HT-29 (cell line): Measurements from ENCODE around the gene HOXA5. TPM values are rescaled to one million over a fixed set of nuclear protein-coding genes. Genes with fewer than 3 reads are reported as not detected.

ENCODE experiments used
- DNase-seq: peaks from one replicate; pipeline ENCODE4 v3.0.0-alpha.2; 2015; ENCODE audit warnings: low spot score
- total RNA-seq: library from RNA; depleted of rRNA; stranded (reverse); fragments of >200 nt; shearing (Covaris generic); gene quantifications from 2 replicates; pipeline ENCODE4 v1.2.3, GENCODE V29; 2014

The HOXA5 gene
- total RNA-seq, 1 experiment from 2014 or later = 22.1 TPM

DNA sequence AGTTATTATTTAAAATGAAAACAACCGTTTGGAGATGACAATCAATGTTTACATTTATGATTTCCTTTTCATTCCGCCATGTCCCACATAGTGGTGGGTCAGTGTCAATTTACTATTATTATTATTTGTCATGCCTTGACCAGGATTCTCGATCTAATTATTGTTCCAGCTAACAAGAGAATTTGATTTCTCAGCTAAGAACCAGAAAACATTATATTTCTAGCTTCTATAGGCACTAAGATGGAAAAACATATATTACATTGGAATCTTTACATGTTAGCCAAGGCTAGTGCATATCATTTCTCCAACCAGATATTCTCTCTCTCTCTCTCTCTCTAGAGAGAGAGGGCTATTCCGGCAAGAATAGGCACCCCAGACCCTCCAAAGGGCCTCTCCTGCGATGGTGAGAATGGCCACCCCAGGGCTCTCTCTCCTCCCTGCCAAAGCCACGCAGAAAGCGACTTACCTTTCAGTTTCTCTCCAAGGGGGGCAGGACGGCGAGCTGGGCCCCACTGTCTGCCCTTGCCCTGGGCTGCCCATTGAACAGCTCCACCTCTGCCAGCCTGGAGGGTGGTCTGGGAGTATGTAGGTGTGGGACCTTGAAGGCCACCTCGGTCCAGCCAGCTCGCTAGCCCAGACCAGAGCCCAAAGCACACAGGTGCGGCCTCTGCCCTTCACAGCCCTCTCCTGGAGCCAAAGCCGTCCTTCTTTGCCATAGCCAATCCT, 6.5 kb upstream of the HOXA5 start:
- peak; percentile 69 for DNase-seq

- DNase-seq = no peak
Observed at GRCh38 chr7:27148756-27149641, 5.5 kb upstream of the HOXA5 start.

- peak; percentile 97 for DNase-seq
Observed at GRCh38 chr7:27148031-27148755, 4.7 kb upstream of the HOXA5 start.

DNA sequence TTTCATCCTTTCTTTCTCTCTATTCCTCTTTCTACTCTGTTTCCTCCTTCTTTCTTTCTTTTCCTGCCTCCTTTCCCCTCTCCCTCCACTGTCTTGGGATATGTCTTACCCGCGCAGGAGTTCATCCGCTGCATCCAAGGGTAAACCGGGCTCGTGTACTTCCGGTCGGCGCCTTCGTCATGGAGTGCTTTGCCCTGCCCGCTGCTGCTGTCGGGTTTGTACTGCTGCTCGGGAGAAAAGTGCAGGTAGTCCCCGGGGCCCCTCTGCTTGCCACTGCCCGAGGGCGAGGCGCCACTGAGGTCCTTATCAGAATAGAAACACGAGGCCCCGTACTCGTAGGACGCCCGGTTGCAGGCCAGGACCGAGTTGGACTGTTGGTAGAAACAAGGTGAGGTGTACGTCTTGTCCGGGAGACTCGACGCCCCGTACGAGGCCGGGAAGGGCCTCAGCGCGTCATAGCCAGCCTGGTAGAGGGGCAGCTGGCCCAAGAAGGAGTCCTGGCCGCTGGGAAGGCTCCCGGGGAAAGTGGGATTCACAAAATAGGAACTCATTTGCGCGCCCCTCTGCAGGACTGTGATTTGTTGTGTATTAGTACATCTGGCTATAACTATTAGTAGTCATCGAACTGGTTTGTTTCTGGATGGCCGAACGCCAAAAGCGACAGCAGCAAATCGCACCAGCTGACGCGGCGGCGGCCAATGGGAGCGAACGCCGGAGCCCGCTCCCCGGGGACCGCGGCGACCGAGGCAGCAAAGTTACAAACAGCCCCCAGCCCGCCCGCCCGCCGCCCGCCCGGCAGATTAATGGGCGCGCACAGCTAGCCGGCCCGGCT, 3.9 kb upstream of the HOXA5 start, which contains the start of gene HOXA6:
Gene HOXA6, minus strand, starts transcription at position 576 of the 832 bp plus-strand sequence. Its CDS starts 25 bp downstream, at position 551.
- peak; percentile 94 for DNase-seq

- DNase-seq = peak; percentile 68
Observed at GRCh38 chr7:27146491-27147198, 3.2 kb upstream of the HOXA5 start.

DNA sequence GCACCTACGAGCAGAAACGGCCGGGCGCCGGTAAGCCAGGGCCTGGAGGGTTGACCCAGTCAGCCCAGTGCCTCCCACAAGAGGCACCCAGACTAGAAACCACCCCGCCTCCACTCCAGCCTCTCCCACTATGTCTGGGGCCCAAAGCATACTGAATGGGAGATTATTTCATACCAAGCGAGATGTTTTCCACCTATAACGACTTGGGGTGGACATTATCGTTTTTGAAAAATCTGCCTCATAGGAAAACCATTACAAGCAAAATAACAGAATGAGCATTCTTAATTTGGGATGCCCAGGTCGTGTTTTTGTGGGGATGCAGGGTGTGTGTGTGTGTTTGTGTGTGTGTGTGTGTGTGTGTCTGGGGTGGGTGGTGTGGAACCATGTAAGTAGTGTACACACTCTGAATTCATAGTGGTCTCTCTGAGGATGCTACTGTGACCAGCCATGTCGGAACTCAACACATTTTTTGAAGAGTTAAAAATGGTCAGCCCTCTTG, 2.5 kb upstream of the HOXA5 start:
- no peak for DNase-seq

DNA sequence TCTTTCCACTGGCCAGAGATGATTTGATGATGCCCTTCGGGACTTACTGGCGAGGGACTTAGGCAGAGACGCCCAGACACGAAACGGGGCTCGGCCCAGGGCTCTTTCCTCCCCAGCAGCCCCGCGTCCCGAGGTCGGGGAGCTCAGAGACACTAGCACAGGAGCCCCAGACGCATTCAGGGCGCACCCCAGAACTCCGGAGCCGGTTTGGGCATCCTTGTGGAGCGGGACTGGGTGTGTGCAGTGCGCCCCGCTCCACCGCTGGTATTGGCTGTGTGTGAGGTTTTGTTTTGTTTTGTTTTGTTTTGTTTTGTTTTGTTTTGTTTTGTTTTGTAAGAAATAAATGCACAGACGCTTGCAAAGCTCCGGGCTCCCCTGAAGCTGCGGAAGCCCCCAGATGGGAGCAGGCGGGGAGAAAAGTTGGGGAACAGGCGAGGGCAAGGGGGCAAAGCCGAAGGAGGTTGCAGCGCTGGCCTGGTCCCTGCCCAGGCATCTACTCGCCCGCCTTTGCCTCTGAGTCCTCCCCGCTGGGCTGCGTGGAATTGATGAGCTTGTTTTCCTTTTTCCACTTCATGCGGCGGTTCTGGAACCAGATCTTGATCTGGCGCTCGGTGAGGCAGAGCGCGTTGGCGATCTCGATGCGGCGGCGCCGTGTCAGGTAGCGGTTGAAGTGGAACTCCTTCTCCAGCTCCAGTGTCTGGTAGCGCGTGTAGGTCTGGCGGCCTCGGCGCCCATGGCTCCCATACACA, 1.9 kb upstream of the HOXA5 start:
- DNase-seq = no peak

- no peak for DNase-seq
Observed at GRCh38 chr7:27144781-27145164, 1.3 kb upstream of the HOXA5 start.

GRCh38 chr7:27143950-27144780, 684 bp upstream of the HOXA5 start:
- DNase-seq = no peak

- no peak for DNase-seq
Observed at GRCh38 chr7:27142580-27143022, 880 bp downstream of the HOXA5 start.

- no peak for DNase-seq
Observed at GRCh38 chr7:27141923-27142579, 1.4 kb downstream of the HOXA5 start.

DNA sequence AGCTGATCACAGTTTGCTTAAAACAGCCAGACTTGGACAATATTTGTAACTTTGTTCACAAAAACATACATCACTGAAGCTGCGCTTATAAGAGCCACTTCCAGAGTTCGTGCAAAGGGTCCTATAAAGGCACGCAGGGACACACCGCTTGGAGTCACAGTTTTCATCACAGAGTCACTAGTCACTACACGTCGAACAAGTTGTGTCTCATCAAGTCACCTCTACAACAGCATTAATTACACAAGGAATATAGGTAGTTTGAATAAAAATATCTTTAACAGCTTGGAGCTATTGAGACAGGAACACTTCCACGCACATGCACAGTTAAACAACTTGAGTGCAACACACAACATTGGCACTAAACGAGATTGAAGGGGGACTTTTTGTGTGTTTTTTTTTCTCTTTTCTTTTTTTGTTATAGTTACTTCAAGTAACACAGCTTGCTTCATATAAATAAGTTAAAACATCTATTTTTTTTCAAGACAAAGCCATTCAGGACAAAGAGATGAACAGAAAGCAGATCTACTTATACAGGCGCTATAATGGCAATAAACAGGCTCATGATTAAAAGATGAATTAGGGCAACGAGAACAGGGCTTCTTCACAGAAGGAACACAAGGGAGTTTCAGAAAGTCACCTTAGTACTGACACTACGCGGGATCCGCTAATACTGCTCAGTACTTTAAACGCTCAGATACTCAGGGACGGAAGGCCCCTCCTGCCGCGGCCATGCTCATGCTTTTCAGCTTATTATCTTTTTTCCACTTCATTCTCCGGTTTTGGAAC, 2.2 kb downstream of the HOXA5 start:
- DNase-seq = no peak

DNA sequence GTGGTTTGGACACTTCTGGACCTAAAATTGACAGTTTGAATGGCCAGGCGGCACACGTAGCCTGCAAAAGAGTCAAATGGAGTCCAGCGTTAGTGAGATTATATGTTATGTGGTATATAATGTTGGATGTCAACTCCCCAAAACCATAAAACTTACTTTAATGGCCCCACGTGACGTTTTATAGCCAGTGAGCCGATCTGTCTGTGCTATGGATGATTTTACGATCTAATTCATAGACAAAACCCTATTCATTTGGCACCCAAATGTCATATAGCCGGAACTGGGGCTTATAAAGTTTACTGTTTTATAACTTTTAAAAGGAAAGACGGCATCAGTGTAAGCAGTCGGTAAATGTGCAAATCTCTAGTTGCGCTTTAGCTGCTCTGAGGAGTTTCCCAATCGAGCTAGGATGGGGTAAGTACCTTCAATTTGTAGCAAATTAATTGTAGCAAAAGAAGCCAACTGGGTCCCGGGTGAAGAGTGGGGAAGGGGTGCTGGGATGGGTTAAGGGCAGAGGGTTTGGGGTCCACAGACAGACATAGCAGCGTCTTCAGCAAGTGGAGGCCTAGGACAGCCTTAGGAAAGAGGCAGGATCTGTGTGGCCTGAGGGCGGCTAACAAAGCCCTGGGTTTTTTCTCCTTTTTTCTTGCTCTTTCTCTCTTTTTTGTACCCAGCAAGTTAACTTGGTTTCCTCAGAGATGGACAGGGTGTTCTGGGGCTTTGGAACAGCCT, 3.2 kb downstream of the HOXA5 start:
- peak; percentile 90 for DNase-seq

DNA sequence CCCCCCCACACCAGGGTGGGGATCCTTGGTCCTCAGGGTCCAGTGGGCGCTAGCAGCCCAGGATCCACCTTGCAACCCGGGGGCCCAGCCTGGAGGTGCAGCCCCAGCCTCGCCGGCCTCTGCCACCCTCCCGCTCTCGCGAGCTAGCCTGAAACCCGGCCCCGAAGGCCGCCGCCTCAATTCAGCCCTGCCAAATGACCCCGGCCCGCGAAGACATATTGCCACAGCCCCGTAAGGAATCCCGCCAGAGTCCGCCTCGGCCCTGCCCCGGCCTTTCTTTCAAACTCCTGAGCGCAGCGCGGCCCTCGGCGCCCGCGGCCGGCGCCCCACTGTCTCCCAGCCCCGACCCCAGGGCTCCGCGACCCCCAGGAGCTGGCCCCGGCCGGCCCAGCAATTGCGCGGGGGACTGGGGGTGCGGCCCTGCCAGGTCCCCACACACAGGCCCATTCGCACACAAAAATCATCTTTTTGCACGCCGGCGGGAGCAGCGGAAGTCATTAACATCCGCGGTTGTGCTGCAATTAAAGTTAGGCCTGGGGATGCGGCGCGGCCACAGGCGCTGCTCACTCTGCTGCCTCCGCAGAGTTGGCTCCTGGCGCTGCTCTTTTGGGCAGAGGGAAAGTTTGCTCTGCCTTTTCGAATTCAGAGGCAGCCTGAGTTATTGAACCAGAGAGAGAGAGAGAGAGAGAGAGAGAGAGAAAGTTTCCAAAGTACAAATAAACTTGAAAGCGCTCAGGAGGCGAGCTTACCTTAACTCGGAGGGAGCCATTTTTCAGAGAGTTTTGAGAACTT, 4.0 kb downstream of the HOXA5 start:
- DNase-seq = no peak

DNA sequence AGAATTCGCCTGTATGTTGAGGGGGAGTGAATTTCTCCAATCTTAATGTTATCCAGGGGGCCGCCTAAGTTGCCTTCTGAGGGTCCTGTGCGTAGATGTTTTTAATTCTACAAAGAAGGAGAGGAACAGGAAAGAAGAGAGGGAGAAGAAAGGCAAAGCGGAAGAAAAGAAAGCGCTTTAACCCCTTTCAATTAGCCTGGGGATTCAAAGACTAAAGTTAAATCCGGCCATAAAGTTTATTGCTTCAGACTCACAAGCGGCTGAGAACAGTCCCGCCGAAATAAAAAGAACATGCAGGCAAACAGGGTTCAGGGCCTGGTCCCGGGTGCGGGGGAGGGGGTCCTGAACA, 4.5 kb downstream of the HOXA5 start:
- no peak for DNase-seq

GRCh38 chr7:27138472-27138871, 5.0 kb downstream of the HOXA5 start:
- no peak for DNase-seq
